ENCODE results near the gene PCGF2. TPM values are rescaled to one million over a fixed set of nuclear protein-coding genes. Genes with fewer than 3 reads are reported as not detected.

Gene PCGF2
- total RNA-seq, 1 donor from 2014 or later: 64.8 TPM

DNA sequence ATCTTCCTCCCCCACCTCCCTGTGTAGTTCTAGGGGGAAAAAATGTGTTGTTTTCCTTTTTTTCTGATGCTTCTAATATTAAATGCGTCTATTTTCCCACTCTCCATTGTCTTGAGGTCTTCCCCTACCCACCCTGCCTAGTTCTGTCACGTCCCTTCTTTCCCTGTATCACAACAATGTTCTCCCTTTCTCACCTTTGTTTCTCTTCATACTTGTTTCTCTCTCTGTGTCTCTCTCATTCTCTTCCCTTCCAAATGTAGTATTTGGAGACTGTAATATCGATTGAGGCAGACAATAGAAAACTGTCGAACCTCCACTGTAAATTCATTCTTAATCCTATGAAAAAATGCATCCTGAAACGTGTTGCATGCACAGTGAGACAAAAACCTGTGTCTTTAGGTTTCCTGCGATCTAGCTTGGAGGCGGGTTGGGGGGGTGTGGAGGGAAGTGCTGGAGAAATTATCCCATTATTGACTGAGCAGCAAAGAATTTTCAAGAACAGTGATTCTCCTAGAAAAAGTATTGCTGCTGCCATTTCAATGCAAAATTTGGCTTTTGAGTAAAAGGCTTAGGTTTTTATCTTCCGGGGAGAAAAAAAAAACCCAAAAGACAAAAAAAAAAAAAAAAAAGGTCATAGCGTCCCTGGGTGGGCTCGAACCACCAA is 3.1 kb upstream of the PCGF2 start:
- peak overlapping the region; percentile 65 to 93 for H3K4me3 ChIP-seq
- peak overlapping the region; percentile 88 to 89 for H3K27ac ChIP-seq
- H3K36me3 ChIP-seq: peaks cover 10 to 15% of the 10 kb centered on the region in 2 donors
- no peaks in the 10 kb centered on the region for H3K9me3 ChIP-seq
- H3K27me3 ChIP-seq: no peaks in the 10 kb centered on the region
- TF ChIP-seq, protein P1, sequence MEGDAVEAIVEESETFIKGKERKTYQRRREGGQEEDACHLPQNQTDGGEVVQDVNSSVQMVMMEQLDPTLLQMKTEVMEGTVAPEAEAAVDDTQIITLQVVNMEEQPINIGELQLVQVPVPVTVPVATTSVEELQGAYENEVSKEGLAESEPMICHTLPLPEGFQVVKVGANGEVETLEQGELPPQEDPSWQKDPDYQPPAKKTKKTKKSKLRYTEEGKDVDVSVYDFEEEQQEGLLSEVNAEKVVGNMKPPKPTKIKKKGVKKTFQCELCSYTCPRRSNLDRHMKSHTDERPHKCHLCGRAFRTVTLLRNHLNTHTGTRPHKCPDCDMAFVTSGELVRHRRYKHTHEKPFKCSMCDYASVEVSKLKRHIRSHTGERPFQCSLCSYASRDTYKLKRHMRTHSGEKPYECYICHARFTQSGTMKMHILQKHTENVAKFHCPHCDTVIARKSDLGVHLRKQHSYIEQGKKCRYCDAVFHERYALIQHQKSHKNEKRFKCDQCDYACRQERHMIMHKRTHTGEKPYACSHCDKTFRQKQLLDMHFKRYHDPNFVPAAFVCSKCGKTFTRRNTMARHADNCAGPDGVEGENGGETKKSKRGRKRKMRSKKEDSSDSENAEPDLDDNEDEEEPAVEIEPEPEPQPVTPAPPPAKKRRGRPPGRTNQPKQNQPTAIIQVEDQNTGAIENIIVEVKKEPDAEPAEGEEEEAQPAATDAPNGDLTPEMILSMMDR (IDR thresholded peaks at IDR 0.05): no peak
- no peak for DNase-seq (ENCODE audit: low spot score in 2 of 2)
- peaks cover 3 to 37% of the 10 kb centered on the region in 2 donors for H3K4me1 ChIP-seq
- intact Hi-C loops (cut with DNase I): loop anchor here (2.0 kb wide), 1 partner anchor 48 kb away; no protein-coding TSS in a partner anchor

DNA sequence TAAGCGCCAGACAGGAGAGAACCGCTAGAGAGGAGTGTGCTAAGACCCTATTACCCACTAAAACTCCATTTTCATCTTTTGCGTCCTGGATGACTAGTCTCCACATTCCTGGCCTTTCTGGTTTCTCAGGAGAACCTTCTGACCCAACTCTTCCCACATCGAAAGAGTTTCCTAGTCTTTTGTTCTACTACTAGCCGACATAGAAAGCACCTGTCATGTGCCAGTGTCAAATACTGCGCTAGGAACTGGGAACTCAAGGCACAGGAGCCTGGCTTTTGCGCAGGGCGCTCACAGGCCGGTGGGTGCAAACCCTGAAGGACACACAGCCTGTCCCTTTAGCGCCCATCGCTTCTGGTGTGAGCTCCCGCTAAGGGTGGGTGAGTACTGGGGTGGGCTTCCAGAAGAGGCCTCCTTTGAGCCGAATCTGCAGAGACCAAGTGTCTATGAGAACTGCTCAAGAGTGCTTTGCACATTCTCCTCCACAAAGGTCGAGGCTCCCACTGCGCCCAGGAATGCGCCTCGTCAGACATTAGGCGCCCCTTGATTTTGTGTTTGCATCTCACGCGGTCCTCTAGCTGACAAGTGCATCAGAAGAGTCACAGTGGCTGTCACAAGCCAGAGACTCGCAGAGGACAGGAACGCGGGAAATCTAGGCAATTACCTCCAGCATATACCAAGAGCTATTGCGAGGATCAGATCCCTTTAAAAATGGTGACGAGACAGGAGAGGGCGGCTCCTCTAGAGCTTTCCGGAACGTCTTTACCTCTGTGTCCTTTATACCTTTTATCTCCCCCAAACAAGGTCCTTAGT is 2.4 kb upstream of the PCGF2 start:
- H3K27me3 ChIP-seq: no peaks in the 10 kb centered on the region
- H3K36me3 ChIP-seq: peaks cover 4 to 7% of the 10 kb centered on the region in 2 donors
- no peak for DNase-seq (ENCODE audit: low spot score in 2 of 2)
- H3K9me3 ChIP-seq: no peaks in the 10 kb centered on the region
- H3K27ac ChIP-seq: peak overlapping the region; percentile 88 to 89
- intact Hi-C loops (cut with DNase I): loop anchor here (2.0 kb wide), 1 partner anchor 48 kb away; no protein-coding TSS in a partner anchor
- TF ChIP-seq, protein P1 (IDR thresholded peaks at IDR 0.05): no peak
- H3K4me3 ChIP-seq: peak overlapping the region; percentile 83 to 93
- H3K4me1 ChIP-seq: peaks cover 3 to 42% of the 10 kb centered on the region in 2 donors

DNA sequence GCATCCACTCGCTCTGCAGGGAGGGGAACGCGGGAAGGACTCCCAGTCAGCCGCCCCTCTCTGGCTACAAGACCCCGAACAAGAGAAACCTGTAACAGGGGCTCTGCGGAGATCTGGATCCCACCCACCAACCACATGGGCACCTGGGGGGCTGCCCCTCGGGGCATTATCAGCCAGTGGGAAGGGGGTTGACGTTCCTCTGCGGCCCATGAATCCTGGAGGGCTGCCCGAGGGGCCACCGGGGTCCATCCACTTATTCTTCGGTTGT is 1.8 kb upstream of the PCGF2 start:
- peaks cover 4 to 7% of the 10 kb centered on the region in 2 donors for H3K36me3 ChIP-seq
- TF ChIP-seq, protein P1 (IDR thresholded peaks at IDR 0.05): no peak
- H3K27ac ChIP-seq: peak overlapping the region; percentile 88 to 89
- DNase-seq (ENCODE audit: low spot score in 2 of 2): no peak
- H3K27me3 ChIP-seq: no peaks in the 10 kb centered on the region
- peaks cover 3 to 42% of the 10 kb centered on the region in 2 donors for H3K4me1 ChIP-seq
- intact Hi-C loops (cut with DNase I): loop anchor here (2.0 kb wide), 1 partner anchor 47 kb away; no protein-coding TSS in a partner anchor
- peak overlapping the region; percentile 83 to 93 for H3K4me3 ChIP-seq
- no peaks in the 10 kb centered on the region for H3K9me3 ChIP-seq

DNA sequence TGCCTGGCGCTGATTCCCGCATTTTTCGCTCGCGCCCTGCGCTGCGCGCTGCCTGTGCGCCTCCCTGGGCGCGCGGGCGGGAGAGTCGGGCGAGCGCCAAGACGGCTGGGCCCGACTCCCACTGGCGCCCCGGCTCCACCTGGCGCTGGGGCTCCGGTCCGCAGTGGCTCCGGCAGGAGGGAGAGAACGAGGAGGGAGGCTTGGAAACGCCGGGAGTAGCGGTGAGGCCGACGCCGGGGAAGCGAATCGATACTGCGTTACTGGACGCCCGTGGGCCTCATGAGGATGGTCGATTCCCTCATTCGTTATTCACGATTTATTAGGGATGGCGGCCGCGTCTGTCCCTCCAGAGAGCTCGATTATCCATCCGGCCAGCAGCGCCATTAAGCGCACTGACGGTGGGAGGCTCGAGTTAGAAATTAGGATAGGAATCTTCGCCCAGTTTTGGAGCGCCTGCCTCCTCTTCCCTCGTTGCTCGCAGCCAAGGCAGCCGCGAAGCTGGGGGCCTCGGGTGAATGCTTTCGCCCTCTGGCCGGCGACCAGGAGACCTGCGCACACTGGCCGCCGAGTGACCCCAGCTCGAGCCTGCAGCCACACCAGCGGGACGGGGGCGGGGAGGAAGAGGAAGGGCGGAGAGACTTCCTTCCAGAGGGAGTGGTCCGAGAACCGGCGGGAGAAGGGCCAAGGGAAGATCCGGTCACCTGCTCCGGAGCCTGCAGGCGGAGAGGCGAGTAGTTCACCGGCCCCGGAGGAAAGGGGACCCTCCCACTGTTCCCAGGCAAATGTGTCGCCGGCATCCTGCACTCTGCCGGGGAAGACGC is 1.3 kb upstream of the PCGF2 start:
- TF ChIP-seq, protein P1 (IDR thresholded peaks at IDR 0.05): no peak
- peak overlapping the region; percentile 88 to 89 for H3K27ac ChIP-seq
- intact Hi-C loops (cut with DNase I): loop anchor here (2.0 to 5.0 kb wide), 2 partner anchors 47 to 72 kb away; no protein-coding TSS in a partner anchor
- peak overlapping the region; percentile 83 to 93 for H3K4me3 ChIP-seq
- H3K9me3 ChIP-seq: no peaks in the 10 kb centered on the region
- H3K36me3 ChIP-seq: peaks cover under 1 to 5% of the 10 kb centered on the region in 2 donors
- H3K4me1 ChIP-seq: peaks cover 3 to 41% of the 10 kb centered on the region in 2 donors
- no peaks in the 10 kb centered on the region for H3K27me3 ChIP-seq
- DNase-seq (ENCODE audit: low spot score in 2 of 2): peak in 1 of 2 donors; percentile 89

DNA sequence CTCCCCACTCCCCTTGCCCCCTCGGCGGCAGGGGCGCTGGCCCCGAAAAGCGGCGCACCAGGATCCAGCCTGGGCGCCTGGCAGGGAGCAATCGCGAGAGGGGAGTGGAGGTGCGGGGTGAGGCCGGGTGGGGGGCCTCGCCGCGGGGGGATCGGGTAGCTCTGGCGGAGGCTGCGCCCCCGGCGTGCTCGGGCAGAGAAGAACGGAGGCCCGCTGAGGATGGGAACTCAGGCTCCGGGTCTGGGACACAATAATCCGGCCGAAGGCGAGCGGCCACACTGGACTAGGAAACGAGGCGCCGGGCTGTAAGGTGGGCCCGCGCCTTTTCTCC is 721 bp upstream of the PCGF2 start:
- peak overlapping the region; percentile 88 to 89 for H3K27ac ChIP-seq
- TF ChIP-seq, protein P1 (IDR thresholded peaks at IDR 0.05): no peak
- peaks cover 3 to 35% of the 10 kb centered on the region in 2 donors for H3K4me1 ChIP-seq
- DNase-seq (ENCODE audit: low spot score in 2 of 2): no peak
- no peaks in the 10 kb centered on the region for H3K9me3 ChIP-seq
- intact Hi-C loops (cut with DNase I): loop anchor here (1.0 to 5.0 kb wide), 2 partner anchors 19 to 72 kb away; partner anchors contain the start of gene CISD3
- no peaks in the 10 kb centered on the region for H3K27me3 ChIP-seq
- H3K4me3 ChIP-seq: peak overlapping the region; percentile 83 to 93
- H3K36me3 ChIP-seq: no peaks in the 10 kb centered on the region

Data from ascending aorta (tissue), 2 donors.